ENCODE data around the gene FIGNL1. TPM values are rescaled to one million over a fixed set of nuclear protein-coding genes. Genes with fewer than 3 reads are reported as not detected.
A peak's percentile ranks its signal among the peaks of the same experiment; 100 is the strongest.

The FIGNL1 gene
- total and polyA plus RNA-seq, 8 donors: 1.3 to 4.1 (median 2.7) TPM

DNA sequence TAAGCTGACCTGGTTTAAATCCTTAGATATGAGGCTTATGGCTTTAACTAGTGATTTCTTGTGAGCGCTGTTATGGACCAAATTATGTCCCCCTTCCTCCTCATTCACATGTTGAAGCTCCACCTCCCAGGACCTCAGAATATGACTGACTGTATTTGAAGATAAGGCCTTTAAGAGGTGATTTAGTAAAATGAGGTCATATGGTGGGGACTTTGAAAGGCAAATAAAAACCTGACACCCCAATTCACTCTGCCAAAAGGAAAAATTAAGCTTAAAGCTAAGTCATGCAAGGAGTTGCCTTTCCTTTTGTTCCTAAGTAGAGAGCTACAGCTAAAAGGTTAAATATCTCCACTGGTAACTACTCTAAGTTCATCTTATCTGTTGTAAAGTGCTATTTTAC is 36.4 kb upstream of the FIGNL1 start:
- WGBS, 2 donors: 100% methylated on average over 1 of the region's 1 CpG
- FAIRE-seq (no peak), ATAC-seq (no peak), DNase-seq (no peak)
- no peak for TF ChIP-seq CTCF (IDR thresholded peaks at IDR 0.05)
- no peak overlapping the region for H3K4me3 ChIP-seq
- no peaks in the 10 kb centered on the region for H3K36me3 ChIP-seq
- no peaks in the 10 kb centered on the region for H3K9me3 ChIP-seq
- no peak overlapping the region for H3K27ac ChIP-seq
- intact Hi-C loops (cut with DNase I): no loop called here
- no peaks in the 10 kb centered on the region for H3K4me1 ChIP-seq
- H3K27me3 ChIP-seq: no peaks in the 10 kb centered on the region

DNA sequence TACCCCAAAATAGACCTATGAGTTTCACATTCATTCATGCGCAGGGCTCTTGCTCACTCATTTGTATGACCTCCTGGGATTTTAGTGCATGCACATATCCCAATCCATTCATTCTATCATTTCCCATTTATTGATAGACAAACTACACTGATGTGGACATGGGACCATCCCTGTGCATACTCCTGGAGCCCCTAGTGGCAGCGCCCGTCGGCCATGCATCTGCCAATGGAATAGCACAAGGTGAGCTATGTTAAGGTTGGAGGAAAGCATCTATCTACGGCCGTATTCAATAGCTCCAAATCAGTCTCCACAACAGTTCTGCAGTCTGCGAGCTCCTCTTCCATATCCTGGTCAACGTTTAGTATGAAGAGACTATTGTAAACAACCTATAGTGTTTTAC is 31.7 kb upstream of the FIGNL1 start:
- Histone ChIP-seq H3K4me3 (no peak overlapping the region), H3K9me3 (no peaks in the 10 kb centered on the region), H3K27ac (no peak overlapping the region), H3K36me3 (no peaks in the 10 kb centered on the region), H3K4me1 (peaks cover 0 to 6% (median 0%) of the 10 kb centered on the region in 3 donors), H3K27me3 (no peaks in the 10 kb centered on the region)
- 84 to 89% methylated on average over 8 of the region's 8 CpGs for WGBS, 2 donors
- no peak for TF ChIP-seq CTCF (IDR thresholded peaks at IDR 0.05)
- no peak for ATAC-seq
- intact Hi-C loops (cut with DNase I): no loop called here
- DNase-seq: no peak
- FAIRE-seq: no peak

DNA sequence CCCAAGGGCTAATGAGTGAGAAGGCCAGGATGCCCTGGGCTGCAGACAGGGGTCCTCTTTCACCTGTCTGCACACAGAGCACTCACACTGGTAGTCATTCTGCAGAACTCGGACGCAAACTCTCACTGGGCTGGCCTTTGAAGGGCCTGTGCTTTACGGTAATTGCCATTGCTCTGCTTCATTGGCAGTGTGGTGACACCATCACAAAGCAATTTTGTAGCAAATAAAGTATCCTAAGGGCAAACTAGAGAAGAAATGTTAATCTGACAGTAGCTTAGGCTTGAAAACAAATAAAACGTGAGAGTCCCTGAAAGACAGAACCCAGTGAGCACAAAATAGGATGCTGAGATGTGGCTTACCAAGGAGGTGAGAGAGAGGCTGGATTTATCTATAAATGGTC is 30.6 kb upstream of the FIGNL1 start:
- ATAC-seq (no peak), DNase-seq (no peak), FAIRE-seq (no peak)
- Histone ChIP-seq H3K9me3 (no peaks in the 10 kb centered on the region), H3K36me3 (no peaks in the 10 kb centered on the region), H3K27ac (no peak overlapping the region), H3K27me3 (no peaks in the 10 kb centered on the region), H3K4me3 (no peak overlapping the region), H3K4me1 (peaks cover 0 to 6% (median 0%) of the 10 kb centered on the region in 3 donors)
- WGBS, 2 donors: 43 to 45% methylated on average over 4 of the region's 4 CpGs
- intact Hi-C loops (cut with DNase I): no loop called here
- TF ChIP-seq CTCF (IDR thresholded peaks at IDR 0.05): no peak

- Histone ChIP-seq H3K27ac (no peak overlapping the region), H3K4me1 (peaks cover 0 to 6% (median 0%) of the 10 kb centered on the region in 3 donors), H3K9me3 (no peaks in the 10 kb centered on the region), H3K27me3 (no peaks in the 10 kb centered on the region), H3K4me3 (no peak overlapping the region), H3K36me3 (no peaks in the 10 kb centered on the region)
- intact Hi-C loops (cut with DNase I): loop anchor here in 2 of 3 donors (10.0 kb wide), 3 partner anchors 105 to 195 kb away; no protein-coding TSS in a partner anchor
- no peak for TF ChIP-seq CTCF (IDR thresholded peaks at IDR 0.05)
- DNase-seq (no peak), FAIRE-seq (no peak), ATAC-seq (peak in 1 of 4 donors; percentile 16)
- WGBS, 2 donors: 69 to 76% methylated on average over 7 of the region's 7 CpGs
Observed at GRCh38 chr7:50479743-50480517, 29.8 kb upstream of the FIGNL1 start.

DNA sequence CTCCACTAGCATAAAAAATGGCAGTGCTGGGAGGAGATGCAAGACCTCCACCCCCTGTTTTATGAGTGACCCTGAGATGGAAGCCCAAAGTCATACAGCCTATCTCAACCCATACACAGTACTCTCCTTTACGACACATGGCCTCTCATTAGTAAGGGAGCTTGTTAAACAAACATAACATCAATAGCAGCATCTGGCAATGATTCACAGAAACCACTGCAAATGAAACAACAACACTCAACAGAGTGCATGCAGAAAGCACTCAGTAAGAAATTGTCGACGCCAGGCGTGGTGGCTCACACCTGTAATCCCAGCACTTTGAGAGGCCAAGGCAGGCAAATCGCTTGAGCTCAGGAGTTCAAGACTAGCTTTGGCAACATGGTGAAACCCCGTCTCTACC is 27.5 kb upstream of the FIGNL1 start:
- Histone ChIP-seq H3K36me3 (no peaks in the 10 kb centered on the region), H3K27ac (no peak overlapping the region), H3K27me3 (no peaks in the 10 kb centered on the region), H3K4me1 (peaks cover 0 to 6% (median 0%) of the 10 kb centered on the region in 3 donors), H3K4me3 (no peak overlapping the region), H3K9me3 (no peaks in the 10 kb centered on the region)
- no peak for FAIRE-seq
- DNase-seq: no peak
- intact Hi-C loops (cut with DNase I): loop anchor here in 2 of 3 donors (10.0 kb wide), 3 partner anchors 107 to 197 kb away; no protein-coding TSS in a partner anchor
- peak in 1 of 4 donors; percentile 36 for ATAC-seq
- 66 to 69% methylated on average over 6 of the region's 6 CpGs for WGBS, 2 donors
- TF ChIP-seq CTCF (IDR thresholded peaks at IDR 0.05): no peak
